Upper lobe of right lung (tissue), 1 donor: ENCODE measurements around the gene VAPB. TPM values are rescaled to one million over a fixed set of nuclear protein-coding genes. Genes with fewer than 3 reads are reported as not detected.
A peak's percentile ranks its signal among the peaks of the same experiment; 100 is the strongest.

Experiments used
- ATAC-seq: fragments of 200-7000 bp; cut with Tn5 transposase; one replicate; pipeline ENCODE4 v1.9.1; 2020; ENCODE audit warnings: mild to moderate bottlenecking, moderate library complexity
- DNase-seq: peaks from one replicate; pipeline ENCODE4 v3.0.0-alpha.2; 2020
- H3K27ac ChIP-seq: fragments of 200-600 bp; one replicate; pipeline ENCODE4 v1.8.0; 2022
- H3K27me3 ChIP-seq: fragments of 200-600 bp; one replicate; pipeline ENCODE4 v1.8.0; 2022; ENCODE audit warnings: mild to moderate bottlenecking
- H3K36me3 ChIP-seq: fragments of 200-600 bp; one replicate; pipeline ENCODE4 v1.8.0; 2022
- H3K4me1 ChIP-seq: fragments of 200-600 bp; one replicate; pipeline ENCODE4 v1.8.0; 2022
- H3K4me3 ChIP-seq: fragments of 200-600 bp; one replicate; pipeline ENCODE4 v1.8.0; 2022; ENCODE audit warnings: mild to moderate bottlenecking
- H3K9me3 ChIP-seq: fragments of 200-600 bp; one replicate; pipeline ENCODE4 v1.8.0; 2022
- CTCF ChIP-seq: fragments of 200-600 bp; IDR thresholded peaks from one replicate; pipeline ENCODE4 v1.8.0; 2022; ENCODE audit warnings: antibody characterized with exemption
- intact Hi-C: fragments of 100-400 bp; cut with DNase I; formaldehyde crosslinking; loops from one replicate; pipeline ENCODE4 v1.11.0; 2022
- total RNA-seq: library from RNA; stranded (reverse); fragmentation: NEBNext Ultra II Directional; extraction: Animal tissue kit (Norgen Biotek cat#: 25700); gene quantifications from one replicate; pipeline ENCODE4 v1.2.1, GENCODE V29; 2021
- donor health status: DM: no; HTN: yes; CAD: no; lungs with severe emphysema.

VAPB gene
- total RNA-seq, 1 donor from 2014 or later: 47.8 TPM

GRCh38 chr20:58389968-58390658 lies 1.1 kb downstream of the VAPB start:
- H3K9me3 ChIP-seq: no peaks in the 10 kb centered on the region
- no peak for DNase-seq
- ATAC-seq: no peak
- H3K4me1 ChIP-seq: peaks cover 22% of the 10 kb centered on the region
- H3K27ac ChIP-seq: peak overlapping the region; percentile 93
- peak overlapping the region; percentile 84 for H3K4me3 ChIP-seq
- H3K36me3 ChIP-seq: no peaks in the 10 kb centered on the region
- intact Hi-C loops: no loop called here
- H3K27me3 ChIP-seq: no peaks in the 10 kb centered on the region
- no peak for TF ChIP-seq CTCF

GRCh38 chr20:58390659-58391035 lies 1.6 kb downstream of the VAPB start:
- peaks cover 22% of the 10 kb centered on the region for H3K4me1 ChIP-seq
- H3K9me3 ChIP-seq: no peaks in the 10 kb centered on the region
- ATAC-seq (no peak), DNase-seq (no peak)
- no peak overlapping the region for H3K27ac ChIP-seq
- H3K36me3 ChIP-seq: no peaks in the 10 kb centered on the region
- H3K27me3 ChIP-seq: no peaks in the 10 kb centered on the region
- intact Hi-C loops: no loop called here
- TF ChIP-seq CTCF: no peak
- peak overlapping the region; percentile 84 for H3K4me3 ChIP-seq

- no peak for DNase-seq
- no peak for TF ChIP-seq CTCF
- Histone ChIP-seq H3K27me3 (no peaks in the 10 kb centered on the region), H3K4me3 (no peak overlapping the region), H3K9me3 (no peaks in the 10 kb centered on the region), H3K36me3 (no peaks in the 10 kb centered on the region), H3K27ac (no peak overlapping the region), H3K4me1 (peaks cover 23% of the 10 kb centered on the region)
- no peak for ATAC-seq
- intact Hi-C loops: no loop called here
Observed at GRCh38 chr20:58392286-58392685, 3.3 kb downstream of the VAPB start.

GRCh38 chr20:58393299-58393698 lies 4.3 kb downstream of the VAPB start:
- ATAC-seq: no peak
- peaks cover 32% of the 10 kb centered on the region for H3K4me1 ChIP-seq
- intact Hi-C loops: no loop called here
- H3K9me3 ChIP-seq: no peaks in the 10 kb centered on the region
- TF ChIP-seq CTCF: no peak
- no peaks in the 10 kb centered on the region for H3K27me3 ChIP-seq
- no peak for DNase-seq
- no peak overlapping the region for H3K27ac ChIP-seq
- no peak overlapping the region for H3K4me3 ChIP-seq
- H3K36me3 ChIP-seq: no peaks in the 10 kb centered on the region

- peaks cover 29% of the 10 kb centered on the region for H3K4me1 ChIP-seq
- intact Hi-C loops: no loop called here
- H3K27ac ChIP-seq: no peak overlapping the region
- no peaks in the 10 kb centered on the region for H3K36me3 ChIP-seq
- no peak for ATAC-seq
- H3K4me3 ChIP-seq: no peak overlapping the region
- TF ChIP-seq CTCF: no peak
- no peaks in the 10 kb centered on the region for H3K27me3 ChIP-seq
- no peak for DNase-seq
- H3K9me3 ChIP-seq: no peaks in the 10 kb centered on the region
Observed at GRCh38 chr20:58394801-58395200, 5.8 kb downstream of the VAPB start.

GRCh38 chr20:58395604-58396003 lies 6.6 kb downstream of the VAPB start:
- no peak for DNase-seq
- Histone ChIP-seq H3K27ac (no peak overlapping the region), H3K36me3 (no peaks in the 10 kb centered on the region), H3K4me1 (peaks cover 22% of the 10 kb centered on the region), H3K4me3 (no peak overlapping the region), H3K27me3 (no peaks in the 10 kb centered on the region), H3K9me3 (no peaks in the 10 kb centered on the region)
- no peak for TF ChIP-seq CTCF
- intact Hi-C loops: no loop called here
- no peak for ATAC-seq
